Neural cell (in vitro differentiated cells): ENCODE measurements around the gene KPNA4. TPM values are rescaled to one million over a fixed set of nuclear protein-coding genes. Genes with fewer than 3 reads are reported as not detected.

Experiments
- H2AFZ ChIP-seq: fragments of 200-600, 300-800 bp; sonication (generic), shearing (Covaris generic); 2 replicates; pipeline ENCODE4 v1.6.0; 2014; ENCODE audit warnings: low read depth, mild to moderate bottlenecking, antibody characterized with exemption, low read length, moderate library complexity
- H3F3A ChIP-seq: fragments of 200-600 bp; shearing (Covaris generic); 2 replicates; pipeline ENCODE4 v1.6.1; 2016; ENCODE audit warnings: mild to moderate bottlenecking, moderate library complexity, mixed read lengths, antibody characterized with exemption, low read length; ENCODE audit not compliant: insufficient read depth, poor library complexity, severe bottlenecking
- H3K27ac ChIP-seq: fragments of 200-600, 300-800 bp; sonication (generic), shearing (Covaris generic); 2 replicates; pipeline ENCODE4 v1.5.1; 2014; ENCODE audit warnings: mild to moderate bottlenecking, low read length, moderate library complexity
- H3K27me3 ChIP-seq: fragments of 300-800, 200-600 bp; sonication (generic), shearing (Covaris generic); 2 replicates; pipeline ENCODE4 v1.6.0; 2014; ENCODE audit warnings: mild to moderate bottlenecking, low read depth, low read length, moderate library complexity; ENCODE audit not compliant: insufficient read depth
- H3K36me3 ChIP-seq: fragments of 300-800, 200-600 bp; sonication (generic), shearing (Covaris generic); 2 replicates; pipeline ENCODE4 v1.5.1; 2014; ENCODE audit warnings: mild to moderate bottlenecking, antibody characterized with exemption, low read length, moderate library complexity; ENCODE audit not compliant: insufficient read depth
- H3K4me2 ChIP-seq: fragments of 300-800, 200-600 bp; sonication (generic), shearing (Covaris generic); 2 replicates; pipeline ENCODE4 v1.6.0; 2014; ENCODE audit warnings: mild to moderate bottlenecking, low read length
- H3K4me3 ChIP-seq: fragments of 300-800, 200-600 bp; sonication (generic), shearing (Covaris generic); 2 replicates; pipeline ENCODE4 v1.5.1; 2014; ENCODE audit warnings: mild to moderate bottlenecking, low read length, moderate library complexity
- H3K79me2 ChIP-seq: fragments of 200-600 bp; shearing (Covaris generic); replicated peaks from 2 replicates; pipeline ENCODE4 v1.6.0; 2014; ENCODE audit warnings: mild to moderate bottlenecking, low read length, moderate library complexity; ENCODE audit not compliant: insufficient read depth
- H3K9ac ChIP-seq: fragments of 300-800, 200-600 bp; sonication (generic), shearing (Covaris generic); 2 replicates; pipeline ENCODE4 v1.6.1; 2016; ENCODE audit warnings: mild to moderate bottlenecking, low read length, mixed read lengths
- H3K9me2 ChIP-seq: fragments of 200-600 bp; shearing (Covaris generic); 2 replicates; pipeline ENCODE4 v1.6.1; 2016; ENCODE audit warnings: mild to moderate bottlenecking, low read length, mixed read lengths; ENCODE audit not compliant: insufficient read depth
- H3K9me3 ChIP-seq: fragments of 200-600, 300-800 bp; sonication (generic), shearing (Covaris generic); 2 replicates; pipeline ENCODE4 v1.6.1; 2016; ENCODE audit warnings: mild to moderate bottlenecking, mixed run types, low read length, moderate library complexity, mixed read lengths
- H4K20me1 ChIP-seq: fragments of 200-600 bp; shearing (Covaris generic); 2 replicates; pipeline ENCODE4 v1.6.1; 2016; ENCODE audit warnings: mild to moderate bottlenecking, mixed run types; ENCODE audit not compliant: insufficient read depth
- CTCF ChIP-seq: fragments of 450-650 bp; IDR thresholded peaks from 2 replicates; pipeline ENCODE4 v1.5.1; 2014; ENCODE audit warnings: antibody characterized with exemption, mild to moderate bottlenecking, moderate library complexity; ENCODE audit not compliant: poor library complexity, severe bottlenecking
- EP300 ChIP-seq: fragments of 450-650 bp; conservative IDR thresholded peaks from 2 replicates; pipeline ENCODE4 v1.6.1; 2014; ENCODE audit warnings: antibody characterized with exemption, mild to moderate bottlenecking, moderate library complexity; ENCODE audit not compliant: poor library complexity, severe bottlenecking
- EZH2 ChIP-seq: fragments of 200-600, 300-800 bp; shearing (Covaris generic), sonication (generic); IDR thresholded peaks from 2 replicates; pipeline ENCODE4 v1.6.1; 2014; ENCODE audit warnings: antibody characterized with exemption, low read length, borderline replicate concordance, mild to moderate bottlenecking; ENCODE audit not compliant: insufficient read depth, poor library complexity, severe bottlenecking
- MXI1 ChIP-seq: fragments of 450-650 bp; conservative IDR thresholded peaks from 2 replicates; pipeline ENCODE4 v1.6.1; 2014; ENCODE audit warnings: antibody characterized with exemption, mild to moderate bottlenecking; ENCODE audit not compliant: poor library complexity, severe bottlenecking
- POLR2AphosphoS5 ChIP-seq: IDR thresholded peaks from 2 replicates; pipeline ENCODE4 v1.6.1; 2012
- RAD21 ChIP-seq: fragments of 450-650 bp; conservative IDR thresholded peaks from 2 replicates; pipeline ENCODE4 v1.6.1; 2014; ENCODE audit warnings: antibody characterized with exemption, mild to moderate bottlenecking, moderate library complexity
- REST ChIP-seq: IDR thresholded peaks from 2 replicates; pipeline ENCODE4 v1.6.1; 2012; ENCODE audit warnings: borderline replicate concordance
- SMC3 ChIP-seq: fragments of 450-650 bp; conservative IDR thresholded peaks from 2 replicates; pipeline ENCODE4 v1.6.1; 2014; ENCODE audit warnings: antibody characterized with exemption, mild to moderate bottlenecking, moderate library complexity; ENCODE audit not compliant: poor library complexity
- TAF1 ChIP-seq: IDR thresholded peaks from 2 replicates; pipeline ENCODE4 v1.6.1; 2012; ENCODE audit warnings: low read depth
- polyA plus RNA-seq: library from polyadenylated mRNA; depleted of rRNA; stranded (reverse); fragments of >200 nt; gene quantifications from 2 replicates; pipeline ENCODE4 v1.2.3, GENCODE V29; 2014

Gene KPNA4
- polyA plus RNA-seq, 1 donor from 2014 or later: 23.1 TPM

- Histone ChIP-seq H3K27ac (peak overlapping the region; percentile 72), H4K20me1 (no peaks in the 10 kb centered on the region)
Measured at GRCh38 chr3:160564258-160564911, 986 bp downstream of the KPNA4 start.

GRCh38 chr3:160562952-160563351 is 2.4 kb downstream of the KPNA4 start:
- Histone ChIP-seq H3K27me3 (no peaks in the 10 kb centered on the region), H3K9me2 (no peaks in the 10 kb centered on the region), H2AFZ (no peak overlapping the region), H3K36me3 (no peaks in the 10 kb centered on the region), H3K79me2 (peaks cover 66% of the 10 kb centered on the region), H3F3A (peaks cover 3% of the 10 kb centered on the region), H3K4me3 (peak overlapping the region; percentile 75), H3K9me3 (no peaks in the 10 kb centered on the region), H3K27ac (no peak overlapping the region), H4K20me1 (no peaks in the 10 kb centered on the region), H3K4me2 (no peak overlapping the region), H3K9ac (no peak overlapping the region)
- no peak for TF ChIP-seq RAD21
- no peak for TF ChIP-seq CTCF
- TF ChIP-seq MXI1: no peak
- TF ChIP-seq TAF1: no peak
- no peak for TF ChIP-seq REST
- no peak for TF ChIP-seq POLR2AphosphoS5

More at GRCh38 chr3:160564258-160564911, 986 bp downstream of the KPNA4 start:
- Histone ChIP-seq H3K79me2 (peaks cover 52% of the 10 kb centered on the region), H3K4me2 (peak overlapping the region; percentile 86), H3K36me3 (no peaks in the 10 kb centered on the region), H3K9me3 (no peaks in the 10 kb centered on the region), H3K4me3 (peak overlapping the region; percentile 75), H3K9ac (peak overlapping the region; percentile 88), H3K9me2 (no peaks in the 10 kb centered on the region), H3F3A (peaks cover 3% of the 10 kb centered on the region), H2AFZ (peak overlapping the region; percentile 48), H3K27me3 (no peaks in the 10 kb centered on the region)
- peak; percentile 32 for TF ChIP-seq CTCF
- peak; percentile 32 for TF ChIP-seq SMC3
- no peak for TF ChIP-seq POLR2AphosphoS5
- TF ChIP-seq REST: no peak
- TF ChIP-seq RAD21: no peak
- TF ChIP-seq EZH2: no peak
- TF ChIP-seq EP300: no peak
- no peak for TF ChIP-seq MXI1
- TF ChIP-seq TAF1: no peak
